RPMI7951 (cell line): ENCODE data around the gene ANKZF1. TPM values are rescaled to one million over a fixed set of nuclear protein-coding genes. Genes with fewer than 3 reads are reported as not detected.

ENCODE experiments used
- DNase-seq: peaks from one replicate; pipeline ENCODE4 v3.0.0-alpha.2; 2012; ENCODE audit warnings: low read depth
- total RNA-seq: library from RNA; depleted of rRNA; stranded (reverse); fragments of >200 nt; shearing (Covaris generic); gene quantifications from 2 replicates; pipeline ENCODE4 v1.2.3, GENCODE V29; 2014

Gene ANKZF1
- total RNA-seq, 1 experiment from 2014 or later, result 27.5 TPM

- DNase-seq, result peak; percentile 58
These were observed 21.5 kb upstream of the ANKZF1 start for GRCh38 chr2:219207884-219208740.

- DNase-seq, result no peak
These were observed 20.1 kb upstream of the ANKZF1 start for GRCh38 chr2:219209236-219210195.

DNA sequence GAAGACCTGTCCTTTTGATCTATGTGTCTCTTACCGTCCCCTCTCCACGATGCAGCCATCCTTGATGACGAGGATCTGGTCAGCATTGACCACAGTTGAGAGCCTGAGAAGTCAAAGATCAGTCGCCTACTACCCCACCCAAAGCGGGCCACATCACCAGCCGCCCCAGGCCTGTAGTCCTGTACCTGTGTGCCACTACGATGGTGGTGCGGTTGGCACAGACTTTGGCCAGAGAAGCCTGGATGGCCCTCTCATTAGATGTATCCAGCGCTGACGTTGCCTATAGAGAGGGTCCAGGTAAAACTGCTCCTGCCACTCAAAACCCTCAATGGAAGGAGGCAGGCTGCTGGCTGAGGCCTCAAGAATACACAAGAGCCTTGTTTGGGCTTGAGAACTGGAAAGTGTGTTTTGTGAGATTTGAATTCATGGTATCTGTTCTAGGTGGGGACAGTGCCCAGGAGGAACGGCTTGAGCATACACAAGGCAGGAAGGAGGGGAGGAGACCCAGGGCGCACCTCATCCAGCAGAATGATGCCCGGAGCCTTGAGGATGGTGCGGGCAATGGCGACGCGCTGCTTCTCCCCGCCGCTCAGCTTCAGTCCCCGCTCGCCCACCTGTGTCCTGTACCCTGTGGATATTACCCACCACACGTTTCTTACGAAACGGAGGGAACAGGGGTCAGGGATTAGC, 19.3 kb upstream of the ANKZF1 start:
- no peak for DNase-seq

- DNase-seq, result no peak
These were observed 18.7 kb upstream of the ANKZF1 start for GRCh38 chr2:219210886-219211362.

DNA sequence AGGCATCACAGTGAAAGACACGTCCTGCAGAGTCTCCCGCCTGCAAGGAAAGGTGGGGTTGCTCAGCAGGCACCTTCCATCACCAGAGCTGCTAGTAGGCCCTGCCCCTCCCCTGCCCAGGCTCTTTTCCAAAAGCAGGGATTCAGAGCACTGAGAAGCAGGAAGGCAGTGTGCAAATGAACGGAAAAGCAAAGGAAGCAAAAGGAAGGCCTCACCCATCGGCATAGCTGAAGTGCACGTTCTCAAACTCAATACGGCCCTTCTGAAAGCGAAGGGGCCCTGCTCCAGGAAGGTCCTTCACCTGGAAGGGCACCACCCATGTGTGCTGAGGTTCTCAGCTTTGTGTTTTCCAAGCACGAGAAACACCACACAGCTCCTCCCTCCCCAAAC, 16.6 kb upstream of the ANKZF1 start:
- DNase-seq, result no peak

- DNase-seq, result no peak
These were observed 16.0 kb upstream of the ANKZF1 start for GRCh38 chr2:219213486-219214071.

- DNase-seq, result no peak
These were observed 15.5 kb upstream of the ANKZF1 start for GRCh38 chr2:219214141-219214540.

GRCh38 chr2:219214786-219215185, 14.8 kb upstream of the ANKZF1 start:
- no peak for DNase-seq

DNA sequence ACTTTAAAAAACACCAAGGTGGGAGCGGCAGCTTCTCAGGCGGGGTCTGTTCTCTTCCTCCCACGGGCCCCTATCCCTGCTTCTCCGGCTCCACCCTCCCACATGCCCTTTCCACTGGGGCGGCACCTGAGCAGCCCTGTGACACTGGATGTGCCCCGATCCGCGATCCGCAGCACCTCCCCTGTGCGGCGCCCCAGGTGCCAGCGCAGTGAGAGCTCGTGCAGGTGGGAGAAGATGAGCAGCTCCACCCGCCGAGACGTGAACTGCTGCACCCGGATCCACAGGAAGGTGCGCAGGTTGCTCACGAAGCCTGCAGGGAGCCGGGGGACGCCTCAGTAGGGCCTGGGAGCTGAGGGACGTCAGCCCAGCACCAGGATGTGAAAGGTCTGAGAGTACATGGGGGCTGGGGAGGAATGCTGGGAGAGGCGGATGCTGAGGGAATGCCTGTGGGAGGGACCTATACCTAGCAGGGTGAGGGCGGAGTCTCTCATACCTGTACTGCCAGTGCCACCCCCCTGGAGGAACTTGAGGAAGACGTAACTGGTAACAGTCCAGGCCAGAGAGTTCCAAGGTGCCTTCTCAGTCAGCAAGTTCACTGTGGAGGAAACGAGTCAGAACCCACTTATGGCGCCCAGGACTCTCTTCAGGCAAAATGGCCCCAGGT, 13.6 kb upstream of the ANKZF1 start:
- DNase-seq, result no peak

- no peak for DNase-seq
These were observed 13.1 kb upstream of the ANKZF1 start for GRCh38 chr2:219216535-219216915.

GRCh38 chr2:219218217-219218731, 11.3 kb upstream of the ANKZF1 start:
- DNase-seq, result no peak

DNA sequence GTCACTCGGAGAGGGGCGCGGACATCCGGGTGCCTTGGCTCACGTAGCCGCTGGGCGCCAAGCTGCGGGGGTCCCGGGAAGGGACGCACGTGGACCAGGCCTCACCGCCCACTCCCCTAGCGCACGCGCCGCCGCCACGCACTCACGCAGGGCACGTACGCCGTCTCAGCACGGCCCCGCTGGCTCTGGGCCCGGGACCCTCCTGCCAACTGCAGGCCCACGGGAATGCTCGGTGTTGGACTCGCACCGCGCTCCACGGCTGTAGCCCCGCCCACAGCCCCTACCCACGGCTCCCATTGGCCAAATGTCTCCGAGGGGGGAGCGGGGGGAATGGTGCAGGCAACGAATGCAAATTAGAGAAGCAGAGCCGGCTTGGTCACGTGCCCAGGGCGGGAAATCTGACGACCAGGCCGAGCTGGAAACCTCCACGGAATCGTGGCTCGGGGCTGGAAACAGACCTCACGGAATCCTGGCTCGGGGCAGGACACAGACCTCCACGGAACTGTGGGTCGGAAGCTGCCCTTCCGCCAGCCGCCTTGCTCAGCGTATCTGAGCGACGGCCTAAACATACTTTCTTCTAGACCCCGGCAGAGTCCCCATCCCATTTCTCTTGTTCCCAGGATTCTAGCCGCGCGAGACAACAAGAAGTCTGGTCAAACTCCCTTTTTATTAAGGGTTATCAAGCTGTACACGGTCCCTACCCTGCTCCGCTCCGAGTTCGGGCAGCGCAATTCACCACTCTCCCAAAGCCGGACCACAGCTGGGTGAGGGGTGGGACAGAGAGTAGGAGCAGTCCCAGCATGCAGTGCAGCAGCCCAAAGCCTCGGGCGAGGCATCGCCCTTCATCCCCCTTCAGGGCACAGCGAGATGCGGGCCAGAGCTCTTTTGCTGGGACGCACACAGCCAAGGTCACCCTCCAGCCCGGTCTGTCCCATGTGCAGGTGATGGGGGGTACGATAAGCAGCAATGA, 10.6 kb upstream of the ANKZF1 start, which contains the start of gene ABCB6:
ABCB6 (minus strand) TSS at position 227 of the 970 bp plus-strand sequence. CDS start 285 bp downstream, outside the sequence.
- DNase-seq, result peak; percentile 95

DNA sequence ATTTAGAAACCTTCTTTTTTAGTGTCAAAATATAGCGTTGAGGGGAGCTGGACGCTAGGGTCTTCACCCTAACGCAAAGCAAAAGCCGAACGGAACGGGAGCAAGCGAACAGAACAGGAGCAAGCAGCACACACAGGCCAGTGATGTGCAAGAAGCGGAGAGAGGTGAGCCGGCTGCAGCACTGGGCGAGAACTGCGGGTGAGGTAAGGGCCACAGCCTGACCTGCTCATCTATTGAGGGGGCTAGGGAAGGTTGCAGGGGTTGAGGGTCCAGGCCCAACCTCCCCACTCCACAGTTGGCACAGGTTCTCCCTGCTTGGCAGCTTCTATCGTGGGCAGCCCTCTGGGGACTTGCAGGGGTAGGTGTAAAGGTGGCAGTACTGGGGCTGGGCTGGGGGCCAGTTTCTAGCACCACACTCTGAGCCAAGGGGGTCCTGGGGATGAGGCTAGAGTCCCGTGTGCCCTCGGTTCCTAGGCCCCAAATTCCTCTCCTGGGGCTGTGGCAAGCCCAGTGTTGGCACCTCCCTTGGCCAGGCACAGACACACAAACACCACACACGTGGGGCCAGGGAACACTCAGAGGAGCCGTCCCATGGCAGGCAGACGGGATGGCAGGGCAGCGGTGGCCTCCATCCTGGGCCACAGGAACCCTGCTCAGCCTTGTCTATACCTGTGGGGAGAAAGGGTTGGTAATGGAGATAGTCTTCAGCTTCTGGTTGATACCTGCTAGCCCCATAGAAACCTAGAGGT, 9.6 kb upstream of the ANKZF1 start:
- no peak for DNase-seq

- DNase-seq, result no peak
These were observed 8.8 kb upstream of the ANKZF1 start for GRCh38 chr2:219220652-219221402.

- no peak for DNase-seq
These were observed 7.6 kb upstream of the ANKZF1 start for GRCh38 chr2:219221957-219222518.

GRCh38 chr2:219223831-219224610, 5.6 kb upstream of the ANKZF1 start:
- DNase-seq, result no peak

DNA sequence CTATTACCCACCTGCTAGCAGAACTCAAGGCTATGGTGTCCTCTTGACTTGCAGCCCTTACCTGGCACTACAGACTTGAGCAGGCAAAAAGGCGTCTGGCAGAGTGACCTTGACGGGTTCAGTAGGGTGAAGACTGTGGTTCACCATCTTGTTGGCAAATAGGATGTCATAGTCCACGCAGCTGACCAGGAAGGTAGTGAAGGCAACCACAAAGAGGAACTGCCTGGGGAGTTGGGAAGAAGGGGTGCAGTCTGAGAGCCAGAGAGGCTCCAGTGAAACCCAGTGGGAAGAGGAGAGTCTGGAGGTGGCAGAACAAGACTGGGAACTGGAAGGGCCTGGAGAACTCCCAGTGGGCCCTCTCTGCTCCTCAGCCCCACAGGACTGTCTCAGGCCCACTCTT, 4.3 kb upstream of the ANKZF1 start:
- DNase-seq, result no peak
